NCI-H1048 (cell line): Measurements from ENCODE around the gene TIMM21.

ENCODE experiments used
- DNase-seq: peaks from one replicate; lab custom pipeline; 2025; lab: John Stamatoyannopoulos, UW

TIMM21 gene

DNA sequence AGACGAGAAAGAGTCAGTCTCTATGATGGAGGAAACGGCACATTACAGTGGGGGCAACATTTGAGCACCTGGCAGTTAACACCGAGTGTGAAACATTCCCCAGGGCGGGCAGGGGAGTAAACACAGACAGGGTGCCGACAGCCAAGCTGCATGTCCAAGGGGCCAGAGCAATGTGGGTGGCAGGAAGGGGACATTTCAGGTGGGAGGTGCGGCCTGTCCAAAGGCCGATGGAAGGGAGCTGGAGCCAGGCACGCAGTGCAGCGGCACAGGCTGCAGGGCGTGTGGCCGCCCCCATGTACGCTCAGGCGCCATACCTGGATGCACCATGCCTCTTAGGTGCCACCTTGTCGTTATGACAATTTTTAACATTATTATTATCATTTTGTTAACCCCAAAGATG lies 43.3 kb downstream of the TIMM21 start:
- no peak for DNase-seq

DNA sequence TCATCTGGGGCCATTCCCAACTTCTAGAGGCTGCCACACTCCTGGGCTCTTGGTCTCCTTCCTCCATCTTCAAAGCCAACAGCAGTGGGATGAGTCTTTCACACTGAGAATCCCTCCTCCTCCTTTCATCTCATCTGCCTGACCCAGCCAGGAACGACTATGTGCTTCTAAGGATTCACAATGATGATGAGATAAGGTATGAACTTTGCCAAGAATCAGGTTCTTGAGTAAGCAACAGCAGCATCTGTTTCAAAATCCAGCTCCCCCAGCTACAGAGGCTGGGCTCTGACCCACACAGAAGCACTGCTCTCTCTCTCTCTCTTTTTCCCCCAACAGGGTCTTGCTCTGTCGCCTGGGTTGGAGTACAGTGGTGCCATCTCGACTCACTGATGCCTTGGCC lies 46.4 kb downstream of the TIMM21 start:
- DNase-seq: no peak

DNA sequence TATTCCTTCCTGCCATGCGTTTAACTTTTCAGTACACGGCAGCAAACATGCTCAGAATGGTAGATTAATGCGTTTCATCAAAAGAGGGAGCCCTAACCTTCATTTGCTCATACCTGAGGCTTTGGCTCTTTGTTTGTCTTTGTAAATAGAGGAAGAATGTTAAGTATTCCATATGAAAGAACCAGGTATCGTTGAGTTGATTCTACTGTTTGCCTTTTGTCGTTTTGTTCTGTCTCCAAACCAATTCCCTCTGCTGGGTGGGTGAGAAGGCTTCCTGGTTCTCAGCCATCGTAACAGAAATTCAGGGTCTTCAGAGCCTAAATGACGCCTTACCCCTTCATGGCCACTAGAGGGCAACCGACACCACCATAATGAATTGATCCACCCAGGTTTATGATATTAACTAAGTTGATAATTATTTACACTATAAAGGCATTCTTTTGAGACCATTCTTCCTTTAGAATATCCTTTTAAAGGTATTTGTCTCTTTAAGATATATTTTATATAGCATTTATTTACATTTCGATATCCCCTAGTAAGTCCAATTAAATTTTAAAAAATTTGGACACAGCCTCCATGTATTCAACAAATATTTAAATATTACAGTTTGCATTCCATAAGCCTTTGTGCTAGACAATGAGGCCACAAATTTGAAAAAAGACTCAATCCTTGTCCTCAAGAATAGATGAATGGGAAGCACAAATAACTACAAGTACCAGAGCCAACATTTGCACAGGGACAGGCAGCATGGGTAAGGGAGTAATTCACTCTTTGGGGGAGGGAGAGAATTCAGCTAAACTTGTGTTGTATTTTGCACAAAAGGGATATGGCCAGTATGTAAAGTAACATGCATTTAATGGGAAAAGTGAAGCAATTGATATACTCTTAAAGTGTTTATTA lies 48.1 kb downstream of the TIMM21 start:
- DNase-seq: peak; percentile 35

DNA sequence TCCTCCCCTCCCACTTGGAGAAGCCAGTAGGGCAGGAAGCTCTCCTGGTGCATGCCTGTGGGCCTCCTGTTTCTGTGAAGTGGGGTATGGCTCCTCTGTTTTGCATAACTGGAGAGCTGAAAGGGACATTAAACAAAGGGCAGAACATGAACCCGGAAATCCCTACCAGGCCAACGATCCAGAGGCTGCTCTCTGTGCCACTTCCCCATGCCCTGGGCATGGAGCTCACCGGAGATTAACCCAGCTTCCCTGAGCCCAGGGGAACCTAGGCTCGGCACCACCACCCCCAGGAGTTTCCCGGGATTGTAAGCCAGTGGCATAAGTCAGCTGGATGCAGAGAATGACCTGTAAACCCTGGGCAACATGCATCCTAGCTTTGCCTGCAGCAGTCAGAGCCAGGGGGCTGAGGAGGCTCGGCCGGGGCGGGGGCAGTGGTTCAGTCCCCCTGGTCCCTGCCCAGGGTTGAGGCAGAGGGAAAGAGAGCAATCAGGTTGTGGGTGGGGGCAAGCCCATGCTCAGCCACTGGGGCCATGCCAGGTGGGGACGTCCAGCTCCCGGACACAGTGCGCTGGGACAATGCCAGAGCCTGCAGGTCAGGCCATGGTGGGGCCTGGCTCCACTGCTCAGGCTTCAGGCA lies 49.5 kb downstream of the TIMM21 start:
- no peak for DNase-seq

DNA sequence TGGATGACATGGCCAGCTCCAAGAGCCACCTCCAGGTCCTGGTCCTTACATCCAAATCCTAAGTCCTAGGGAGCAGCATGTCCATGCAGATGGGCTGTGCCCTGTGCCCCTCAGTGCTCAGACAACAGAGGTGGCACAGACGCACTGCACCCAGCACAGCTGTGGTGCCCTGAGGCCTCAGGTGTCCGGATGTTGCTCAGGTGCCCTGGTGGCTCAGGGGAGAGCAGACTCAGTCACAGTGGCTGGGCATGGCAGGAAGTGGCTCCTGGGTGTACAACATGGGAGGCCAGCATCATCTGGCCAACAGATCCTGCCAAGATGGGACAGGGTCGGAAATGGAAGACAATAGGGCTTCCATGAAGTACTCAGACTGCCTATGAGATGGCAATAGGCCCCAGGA lies 50.1 kb downstream of the TIMM21 start:
- DNase-seq: no peak

DNA sequence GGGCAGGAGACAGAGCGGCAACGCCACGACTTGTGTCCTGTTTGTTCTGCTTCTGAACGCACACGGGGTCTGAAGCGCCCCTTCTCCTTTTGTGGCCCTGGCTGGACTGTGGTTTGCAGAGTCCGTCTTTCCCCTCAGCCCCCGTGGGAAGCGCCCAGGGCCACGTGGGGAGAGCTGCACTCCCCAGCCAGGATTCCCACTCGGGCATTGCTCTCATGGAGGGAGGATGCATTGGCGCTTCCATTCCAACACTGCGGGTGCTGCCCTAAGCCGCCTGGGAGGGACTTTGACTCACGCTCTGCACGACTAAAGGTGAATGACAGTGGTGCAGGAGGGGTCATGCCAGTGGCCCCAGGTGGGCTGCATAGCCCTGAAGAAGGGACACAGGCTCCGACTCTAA lies 52.5 kb downstream of the TIMM21 start:
- no peak for DNase-seq

DNA sequence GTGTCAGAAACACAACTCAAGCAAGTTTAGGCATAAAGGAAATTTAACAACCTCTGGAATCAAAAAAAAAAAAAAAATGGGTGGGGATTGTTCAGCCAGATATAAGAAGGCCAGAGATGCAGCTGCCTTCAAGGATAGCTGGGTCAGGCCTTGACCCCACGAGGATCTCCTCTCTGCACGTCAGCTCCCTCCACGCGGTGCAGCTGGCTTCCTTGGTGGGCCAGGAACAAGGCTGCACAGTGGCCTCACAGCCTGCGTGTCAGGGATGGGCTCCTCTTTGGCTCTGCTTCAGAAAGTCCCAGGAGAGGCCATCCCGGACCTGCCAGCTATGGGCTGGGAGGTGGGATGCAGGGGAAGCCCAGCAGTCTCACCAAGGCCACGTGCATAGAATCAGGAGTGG lies 55.5 kb downstream of the TIMM21 start:
- DNase-seq: no peak

DNA sequence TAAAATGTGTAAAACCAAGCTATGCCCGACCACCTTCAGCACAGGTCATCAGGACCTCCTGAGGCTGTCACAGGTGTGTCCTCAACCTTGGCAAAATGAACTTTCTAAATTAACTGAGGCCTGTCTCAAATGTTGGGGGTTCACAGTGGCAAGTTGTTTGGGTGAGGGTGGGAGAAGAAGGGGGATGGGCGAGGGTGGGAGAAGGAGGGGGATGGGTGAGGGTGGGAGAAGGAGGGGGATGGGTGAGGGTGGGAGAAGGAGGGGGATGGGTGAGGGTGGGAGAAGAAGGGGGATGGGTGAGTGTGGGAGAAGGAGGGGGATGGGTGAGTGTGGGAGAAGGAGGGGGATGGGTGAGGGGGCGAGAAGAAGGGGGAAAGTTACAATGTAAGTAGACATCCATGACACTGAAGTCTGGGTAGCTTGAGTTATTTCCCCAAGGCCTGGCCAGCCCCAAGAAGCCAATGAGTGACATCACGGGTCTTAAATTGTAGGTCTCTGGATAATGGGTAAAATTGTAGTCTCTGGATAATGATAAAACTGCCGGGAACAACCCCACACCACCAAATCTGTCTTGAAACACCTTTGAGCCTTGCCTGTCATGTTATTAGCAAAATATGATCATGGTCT lies 56.3 kb downstream of the TIMM21 start:
- DNase-seq: no peak
